Motor neuron (in vitro differentiated cells): Measurements from ENCODE around the gene C19orf25. TPM values are rescaled to one million over a fixed set of nuclear protein-coding genes. Genes with fewer than 3 reads are reported as not detected.
A peak's percentile ranks its signal among the peaks of the same experiment; 100 is the strongest.

Experiments
- ATAC-seq, 8 experiments: fragments of 200-7000 bp; cut with Tn5 transposase; replicated peaks in 6 of 8; 2 replicates each; pipeline ENCODE4 v1.8.0; 2021; ENCODE audit warnings: mild to moderate bottlenecking in 8 of 8, moderate library complexity in 8 of 8
- H3K27ac ChIP-seq, 2 donors: fragments of 250-450 bp; sonication (Bioruptor Pico); 2 replicates each; pipeline ENCODE4 v1.9.0; 2021; ENCODE audit warnings: antibody characterized with exemption in 2 of 2, mild to moderate bottlenecking in 2 of 2, moderate library complexity in 1 of 2
- H3K4me1 ChIP-seq, 2 donors: fragments of 250-450 bp; sonication (Bioruptor Pico); replicated peaks in 1 of 2; 2 replicates each; pipeline ENCODE4 v1.6.1; 2021; ENCODE audit warnings: antibody characterized with exemption in 2 of 2, mild to moderate bottlenecking in 2 of 2, moderate library complexity in 1 of 2
- H3K4me3 ChIP-seq, 5 donors: fragments of 250-450 bp; sonication (Bioruptor Pico); 2 replicates each; pipeline ENCODE4 v1.9.0; 2021; ENCODE audit warnings: antibody characterized with exemption in 5 of 5, mild to moderate bottlenecking in 5 of 5, moderate library complexity in 4 of 5
- WGBS, 10 experiments: fragments of 450-650 bp; shearing (Covaris generic); methylation state at CpG; one replicate each; pipeline ENCODE4 v1.0.0; 2022; 5-methylcytosine and 5-hydroxymethylcytosine counted together
- in situ Hi-C, 9 experiments: fragments of 400-800 bp; cut with MboI; loops; one replicate each; pipeline ENCODE4 v1.15.0; 2021; ENCODE audit warnings: low sequenced_read_pairs in 9 of 9, low pct_unique_long_range_greater_than_20kb in 2 of 9; ENCODE audit not compliant: unreplicated experiment in 9 of 9
- total RNA-seq, 8 experiments: library from RNA; unstranded; fragments of 300-600 nt; gene quantifications; 2 replicates each; pipeline versions ENCODE4 v1.2.3 to v1.2.4, GENCODE V29; 2022

C19orf25 gene
- 10 to 100 TPM; 27.2 to 34.3 (median 32.7) TPM for total RNA-seq

- in situ Hi-C loops, result no loop called here
- WGBS, 10 experiments, result 0 to 11% (median 3%) methylated on average over 4 to 9 of the region's 71 CpGs; no CpG with 5 or more reads in 6 of the 10 experiments
- peak within 1 kb of the TSS; percentile 43 to 77 (median 63) for H3K4me3 ChIP-seq
- peak within 1 kb of the TSS; percentile 82 to 93 for H3K27ac ChIP-seq
- ATAC-seq, result peak; percentile 88 to 98 (median 91)
- H3K4me1 ChIP-seq, result peaks cover 5 to 10% of the 10 kb centered on the region in 2 donors
Observed at GRCh38 chr19:1478934-1479707, at the start of gene C19orf25. C19orf25 (minus strand) TSS chr19:1479215; CDS start chr19:1478903, 312 bp downstream.

DNA sequence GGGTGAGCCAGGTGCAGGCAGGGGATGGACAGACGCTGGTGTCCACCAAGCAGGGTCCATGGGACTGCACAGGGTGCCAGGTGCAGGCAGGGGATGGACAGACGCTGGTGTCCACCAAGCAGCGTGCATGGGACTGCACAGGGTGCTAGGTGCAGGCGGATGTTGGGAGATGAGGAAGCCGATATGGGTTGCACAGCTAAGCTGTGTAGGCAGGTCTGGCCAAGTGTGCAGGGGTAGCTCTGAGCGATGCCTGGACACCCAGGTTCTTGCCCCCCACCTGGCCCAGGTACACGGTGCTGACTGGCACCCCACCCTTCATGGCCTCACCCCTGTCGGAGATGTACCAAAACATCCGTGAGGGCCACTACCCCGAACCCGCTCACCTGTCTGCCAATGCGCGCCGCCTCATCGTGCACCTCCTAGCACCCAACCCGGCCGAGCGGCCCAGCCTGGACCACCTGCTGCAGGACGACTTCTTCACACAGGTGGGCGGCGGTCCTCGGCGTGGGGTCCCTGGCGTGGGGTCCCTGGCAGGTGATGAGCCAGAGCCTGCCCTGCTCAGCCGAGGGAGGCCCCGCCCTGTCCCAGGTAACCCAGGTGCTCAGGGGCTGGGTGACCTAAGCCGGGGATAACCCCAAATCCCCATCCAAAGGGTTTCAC is 48.8 kb upstream of the C19orf25 start:
- ATAC-seq, result no peak
- Histone ChIP-seq H3K4me3 (no peak overlapping the region), H3K27ac (no peak overlapping the region), H3K4me1 (no peaks in the 10 kb centered on the region)
- in situ Hi-C loops, result loop anchor here in 3 of 9 experiments (25.0 kb wide), 3 partner anchors 235 to 285 kb away; partner anchors contain the start of genes ATP8B3 (in 1 of the 3) and ONECUT3 (in 1 of the 3)
- WGBS, 10 experiments, result 29 to 93% (median 87%) methylated on average over 1 to 6 of the region's 27 CpGs; no CpG with 5 or more reads in 3 of the 10 experiments

- in situ Hi-C loops, result loop anchor here in 3 of 9 experiments (25.0 kb wide), 3 partner anchors 235 to 285 kb away; partner anchors contain the start of genes ATP8B3 (in 1 of the 3) and ONECUT3 (in 1 of the 3)
- ATAC-seq, result no peak
- 63 to 100% (median 78%) methylated on average over 1 to 7 of the region's 18 CpGs; no CpG with 5 or more reads in 4 of the 10 experiments for WGBS, 10 experiments
- Histone ChIP-seq H3K4me3 (no peak overlapping the region), H3K27ac (no peak overlapping the region), H3K4me1 (no peaks in the 10 kb centered on the region)
Observed at GRCh38 chr19:1526979-1527649, 48.1 kb upstream of the C19orf25 start.

- Histone ChIP-seq H3K4me1 (no peaks in the 10 kb centered on the region), H3K27ac (no peak overlapping the region), H3K4me3 (no peak overlapping the region)
- in situ Hi-C loops, result loop anchor here in 3 of 9 experiments (25.0 kb wide), 3 partner anchors 236 to 286 kb away; partner anchors contain the start of genes ATP8B3 (in 1 of the 3) and ONECUT3 (in 1 of the 3)
- no peak for ATAC-seq
- WGBS, 10 experiments, result 39 to 93% (median 71%) methylated on average over 1 to 3 of the region's 33 CpGs; no CpG with 5 or more reads in 6 of the 10 experiments
Observed at GRCh38 chr19:1526066-1526778, 47.2 kb upstream of the C19orf25 start.

DNA sequence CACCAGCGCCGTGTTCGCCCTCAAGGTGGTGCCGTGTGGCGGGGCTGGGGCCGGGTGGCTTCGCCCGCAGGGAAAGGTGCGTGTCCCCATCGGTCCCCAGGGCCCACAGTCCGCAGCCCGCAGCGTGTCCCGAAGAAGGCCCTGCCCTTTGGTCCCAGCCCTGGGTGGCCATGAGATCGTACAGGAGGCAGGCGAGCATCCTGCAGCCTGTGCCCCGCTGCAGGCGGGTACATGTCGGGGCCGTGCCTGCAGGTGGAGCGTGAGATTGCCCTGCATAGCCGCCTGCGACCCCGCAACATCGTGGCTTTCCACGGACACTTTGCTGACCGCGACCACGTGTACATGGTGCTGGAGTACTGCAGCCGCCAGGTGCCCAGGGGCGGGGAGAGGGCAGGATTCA is 46.3 kb upstream of the C19orf25 start:
- in situ Hi-C loops, result loop anchor here in 3 of 9 experiments (25.0 kb wide), 3 partner anchors 237 to 287 kb away; partner anchors contain the start of genes ATP8B3 (in 1 of the 3) and ONECUT3 (in 1 of the 3)
- Histone ChIP-seq H3K4me1 (no peaks in the 10 kb centered on the region), H3K4me3 (no peak overlapping the region), H3K27ac (no peak overlapping the region)
- WGBS, 10 experiments, result 60 to 67% methylated on average over 1 to 14 of the region's 31 CpGs; no CpG with 5 or more reads in 8 of the 10 experiments
- no peak for ATAC-seq

DNA sequence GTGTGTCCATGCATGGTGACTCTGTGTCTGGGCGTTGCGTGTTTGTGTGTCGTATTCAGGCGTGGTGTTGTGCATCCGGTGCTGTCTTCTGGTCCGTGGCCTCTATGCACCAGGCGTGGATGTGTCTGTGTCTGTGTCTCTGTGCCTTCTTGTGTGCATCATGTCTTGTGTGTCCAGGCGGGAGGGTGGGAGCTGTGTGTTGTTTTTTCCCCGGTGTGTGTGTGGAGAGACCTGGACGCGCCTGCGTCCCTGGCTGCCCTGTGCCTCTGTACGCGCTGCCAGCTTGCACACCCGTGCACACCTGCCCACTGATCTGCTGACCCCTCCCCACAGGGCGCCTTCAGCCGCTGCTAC is 45.9 kb upstream of the C19orf25 start:
- in situ Hi-C loops, result loop anchor here in 3 of 9 experiments (25.0 kb wide), 3 partner anchors 237 to 287 kb away; partner anchors contain the start of genes ATP8B3 (in 1 of the 3) and ONECUT3 (in 1 of the 3)
- H3K27ac ChIP-seq, result no peak overlapping the region
- WGBS, 10 experiments, result 0 to 80% (median 33%) methylated on average over 1 to 4 of the region's 17 CpGs; no CpG with 5 or more reads in 4 of the 10 experiments
- peak overlapping the region in 1 of 5 donors; percentile 44 for H3K4me3 ChIP-seq
- no peaks in the 10 kb centered on the region for H3K4me1 ChIP-seq
- ATAC-seq, result no peak

- peak overlapping the region; percentile 31 to 44 (median 36) for H3K4me3 ChIP-seq
- no peaks in the 10 kb centered on the region for H3K4me1 ChIP-seq
- WGBS, 10 experiments, result 0 to 83% (median 43%) methylated on average over 1 to 2 of the region's 49 CpGs; no CpG with 5 or more reads in 1 of the 10 experiments
- in situ Hi-C loops, result no loop called here
- no peak overlapping the region for H3K27ac ChIP-seq
- ATAC-seq, result peak in 5 of 8 experiments; percentile 21 to 36 (median 35)
Observed at GRCh38 chr19:1524287-1524971, 45.4 kb upstream of the C19orf25 start.

- Histone ChIP-seq H3K4me3 (peak within 1 kb of the TSS; percentile 31 to 44 (median 36)), H3K4me1 (no peaks in the 10 kb centered on the region), H3K27ac (no peak within 1 kb of the TSS)
- peak in 6 of 8 experiments; percentile 56 to 75 (median 64) for ATAC-seq
- 0% methylated on average over 2 of the region's 92 CpGs; no CpG with 5 or more reads in 9 of the 10 experiments for WGBS, 10 experiments
- in situ Hi-C loops, result no loop called here
Observed at GRCh38 chr19:1523412-1524286, 44.6 kb upstream of the C19orf25 start, which contains the start of gene PLK5. PLK5 (plus strand) TSS chr19:1524077; CDS start chr19:1526997, 2,920 bp downstream.

DNA sequence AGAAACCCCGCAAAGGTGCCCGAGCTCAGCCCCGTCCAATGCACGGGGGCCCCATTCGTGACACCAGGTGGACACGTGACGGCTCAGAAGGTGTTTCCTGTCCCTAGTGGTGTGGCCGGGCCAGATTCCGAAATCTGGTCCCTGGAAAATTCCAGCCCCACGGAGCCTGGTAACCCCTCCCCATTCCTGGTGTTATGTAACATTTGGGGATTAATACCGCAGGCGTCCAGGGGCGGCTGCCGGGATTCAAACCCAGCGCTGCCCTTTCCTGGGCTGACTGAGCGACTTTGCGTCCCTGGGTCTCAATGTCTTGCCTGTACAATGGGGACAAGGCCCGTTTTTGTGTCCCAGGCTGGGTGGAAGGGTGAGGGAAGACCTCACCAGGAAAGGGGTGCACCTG is 43.8 kb upstream of the C19orf25 start:
- H3K4me3 ChIP-seq, result no peak overlapping the region
- in situ Hi-C loops, result no loop called here
- no peaks in the 10 kb centered on the region for H3K4me1 ChIP-seq
- H3K27ac ChIP-seq, result no peak overlapping the region
- 10 to 70% (median 46%) methylated on average over 1 to 6 of the region's 18 CpGs; no CpG with 5 or more reads in 4 of the 10 experiments for whole genome bisulfite sequencing, 10 experiments
- no peak for ATAC-seq

DNA sequence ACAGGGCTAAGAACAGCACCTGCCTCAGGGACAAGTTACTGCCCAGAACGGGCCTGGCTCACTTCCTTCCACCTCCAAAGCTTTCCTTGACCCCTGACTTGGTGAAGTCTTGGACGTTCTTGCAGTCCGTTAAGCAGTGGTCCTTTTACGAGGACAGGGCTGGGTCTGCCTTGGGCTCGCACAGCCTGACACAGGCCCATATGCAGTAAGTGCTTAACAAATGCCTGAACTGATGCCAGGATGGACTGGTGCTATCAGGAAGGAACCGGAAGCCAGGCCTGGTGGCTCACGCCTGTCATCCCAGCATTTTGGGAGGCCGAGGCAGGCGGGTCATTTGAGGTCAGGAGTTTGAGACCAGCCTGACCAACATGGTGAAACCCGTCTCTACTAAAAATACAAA is 43.0 kb upstream of the C19orf25 start:
- H3K4me3 ChIP-seq, result no peak overlapping the region
- H3K4me1 ChIP-seq, result no peaks in the 10 kb centered on the region
- ATAC-seq, result peak in 2 of 8 experiments; percentile 26 to 34
- in situ Hi-C loops, result no loop called here
- 20 to 76% (median 58%) methylated on average over 2 to 7 of the region's 10 CpGs; no CpG with 5 or more reads in 4 of the 10 experiments for WGBS, 10 experiments
- no peak overlapping the region for H3K27ac ChIP-seq

DNA sequence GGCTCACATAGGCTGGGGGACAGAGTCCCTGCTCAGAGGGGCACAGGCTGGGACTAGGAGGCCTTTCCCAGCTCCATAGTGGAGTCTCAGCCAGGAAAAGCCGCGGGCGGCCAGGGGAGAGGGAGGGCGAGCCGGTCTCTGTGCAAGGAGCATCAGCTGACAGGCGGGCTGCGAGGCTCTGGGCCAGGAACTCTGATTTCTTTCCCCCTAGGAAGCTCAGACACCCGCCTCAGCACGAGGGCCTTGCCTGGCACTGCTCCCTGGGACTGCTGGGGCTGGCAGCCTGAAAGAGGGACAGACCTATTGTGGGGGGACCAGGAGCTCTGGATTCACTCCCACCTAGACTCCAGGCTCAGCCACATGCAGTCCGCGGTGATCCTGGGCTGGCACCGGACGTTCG is 42.6 kb upstream of the C19orf25 start:
- Histone ChIP-seq H3K4me1 (no peaks in the 10 kb centered on the region), H3K27ac (no peak overlapping the region), H3K4me3 (no peak overlapping the region)
- ATAC-seq, result peak in 5 of 8 experiments; percentile 15 to 55 (median 19)
- in situ Hi-C loops, result no loop called here
- 83 to 100% methylated on average over 2 to 5 of the region's 14 CpGs; no CpG with 5 or more reads in 8 of the 10 experiments for WGBS, 10 experiments
